Panc1 (cell line): ENCODE results near the gene MED16. TPM values are rescaled to one million over a fixed set of nuclear protein-coding genes. Genes with fewer than 3 reads are reported as not detected.

Experiments
- ATAC-seq: fragments of 200-7000 bp; cut with Tn5 transposase; 2 replicates; pipeline ENCODE4 v1.9.1; 2020; ENCODE audit warnings: mild to moderate bottlenecking, moderate library complexity
- BruUV-seq: library from RNA; stranded (reverse); fragments of 400-500 nt; replicated peaks from 2 replicates; lab custom pipeline; 2021; lab: Mats Ljungman, UMichigan
- CTCF ChIA-PET: fragments of 300-600 bp; sonication (Branson Sonifier 250); formaldehyde crosslinking; loops from one replicate; lab custom pipeline; 2022; ENCODE audit warnings: antibody characterized with exemption; lab: Charles Lee
- POLR2A ChIA-PET: fragments of 300-600 bp; sonication (Branson Sonifier 250); formaldehyde crosslinking; loops from one replicate; lab custom pipeline; 2022; ENCODE audit warnings: antibody characterized with exemption; lab: Charles Lee
- DNase-seq: peaks from one replicate; pipeline ENCODE4 v3.0.0-alpha.2; 2010; ENCODE audit warnings: low read depth, low spot score
- H3K27ac ChIP-seq: 2 replicates; pipeline ENCODE4 v1.5.1; 2011; ENCODE audit warnings: mild to moderate bottlenecking, low read length, inconsistent platforms
- H3K27me3 ChIP-seq: fragments of 200-500 bp; sonication (Bioruptor generic); 2 replicates; pipeline ENCODE4 v1.6.0; 2014; ENCODE audit warnings: low read length, inconsistent platforms; ENCODE audit not compliant: control insufficient read depth, insufficient read depth
- H3K36me3 ChIP-seq: fragments of 200-500 bp; sonication (Bioruptor generic); 2 replicates; pipeline ENCODE4 v1.5.1; 2014; ENCODE audit warnings: inconsistent platforms, mild to moderate bottlenecking, low read length, moderate library complexity; ENCODE audit not compliant: control insufficient read depth, insufficient read depth
- H3K4me1 ChIP-seq: 2 replicates; pipeline ENCODE4 v1.5.1; 2011; ENCODE audit warnings: inconsistent platforms, mild to moderate bottlenecking, low read length, moderate library complexity; ENCODE audit not compliant: control insufficient read depth, insufficient read depth
- H3K4me3 ChIP-seq, 2 experiments: 2 replicates each; pipeline ENCODE4 v1.5.1; 2011 to 2012; ENCODE audit warnings: low read depth in 2 of 2, low read length in 2 of 2, mild to moderate bottlenecking in 2 of 2, inconsistent platforms in 1 of 2, moderate library complexity in 1 of 2
- H3K9me3 ChIP-seq: fragments of 200-500 bp; sonication (Bioruptor generic); 2 replicates; pipeline ENCODE4 v1.5.1; 2014; ENCODE audit warnings: low read depth, mild to moderate bottlenecking, inconsistent platforms, low read length, moderate library complexity; ENCODE audit not compliant: control insufficient read depth, insufficient read depth
- CTCF ChIP-seq: fragments of 450-650 bp; IDR thresholded peaks from 2 replicates; pipeline ENCODE4 v1.5.1; 2017; ENCODE audit warnings: mild to moderate bottlenecking
- POLR2AphosphoS5 ChIP-seq: IDR thresholded peaks from 2 replicates; pipeline ENCODE4 v1.6.1; 2012; ENCODE audit warnings: mild to moderate bottlenecking, low read depth, low read length, moderate library complexity
- REST ChIP-seq, 2 experiments: IDR thresholded peaks; 2 replicates each; pipeline ENCODE4 v1.6.1; 2011 to 2012; ENCODE audit warnings: low read depth in 2 of 2, control low read depth in 1 of 2, low read length in 1 of 2, mild to moderate bottlenecking in 1 of 2, moderate library complexity in 1 of 2; ENCODE audit not compliant: insufficient read depth in 1 of 2
- SIN3A ChIP-seq: IDR thresholded peaks from 2 replicates; pipeline ENCODE4 v1.6.1; 2012; ENCODE audit warnings: low read depth, mild to moderate bottlenecking, low read length, moderate library complexity, borderline replicate concordance; ENCODE audit not compliant: insufficient read depth
- TCF7L2 ChIP-seq: IDR thresholded peaks from 2 replicates; pipeline ENCODE4 v1.6.1; 2011; ENCODE audit warnings: mild to moderate bottlenecking, low read depth, low read length, inconsistent platforms
- in situ Hi-C: cut with HindIII; loops from 2 replicates; pipeline ENCODE4 v1.10.0; 2016; ENCODE audit warnings: low sequenced_read_pairs, low pct_unique_long_range_greater_than_20kb
- intact Hi-C: fragments of 100-400 bp; cut with micrococcal nuclease; formaldehyde crosslinking; loops from one replicate; pipeline ENCODE4 v1.10.0; 2022; ENCODE audit not compliant: unreplicated experiment
- total RNA-seq: library from RNA; stranded (reverse); gene quantifications from one replicate; pipeline ENCODE4 v1.2.1, GENCODE V29; 2021; ENCODE audit not compliant: unreplicated experiment

The MED16 gene
- total RNA-seq, 1 experiment from 2014 or later, result 39.5 TPM

GRCh38 chr19:870314-870713 lies 22.7 kb downstream of the MED16 start:
- BruUV-seq, result no TSS peak
- CTCF ChIA-PET, result no interaction called here

GRCh38 chr19:869245-870177 lies 23.5 kb downstream of the MED16 start:
- intact Hi-C loops (no loop called here), in situ Hi-C loops (no loop called here)
- H3K9me3 ChIP-seq, result no peaks in the 10 kb centered on the region
- ChIA-PET CTCF (no interaction called here), POLR2A (no interaction called here)
- ATAC-seq (no peak), DNase-seq (no peak)
- no peak overlapping the region for H3K27ac ChIP-seq
- no peaks in the 10 kb centered on the region for H3K36me3 ChIP-seq
- H3K27me3 ChIP-seq, result no peaks in the 10 kb centered on the region
- no TSS peak for BruUV-seq
- H3K4me3 ChIP-seq, result no peak overlapping the region
- H3K4me1 ChIP-seq, result peaks cover 5% of the 10 kb centered on the region; the same call in 1 of the 2 replicates
- no peak for TF ChIP-seq SIN3A
- TF ChIP-seq TCF7L2, result no peak
- no peak for TF ChIP-seq POLR2AphosphoS5
- no peak for TF ChIP-seq CTCF

More at GRCh38 chr19:870314-870713, 22.7 kb downstream of the MED16 start:
- DNase-seq, result no peak
- Histone ChIP-seq H3K9me3 (no peaks in the 10 kb centered on the region), H3K4me3 (no peak overlapping the region), H3K36me3 (no peaks in the 10 kb centered on the region), H3K27ac (no peak overlapping the region), H3K27me3 (no peaks in the 10 kb centered on the region), H3K4me1 (peaks cover 5% of the 10 kb centered on the region; the same call in 1 of the 2 replicates)
- no peak for ATAC-seq
- in situ Hi-C loops, result no loop called here
- TF ChIP-seq CTCF (no peak), TCF7L2 (no peak), SIN3A (no peak), POLR2AphosphoS5 (no peak), REST (IDR thresholded peaks at IDR 0.05; ENCODE audit: insufficient read depth in 1 of 2, low read depth in 2 of 2, low read length in 1 of 2) (no peak)
- POLR2A ChIA-PET, result no interaction called here
- intact Hi-C loops, result no loop called here
